Activated T-helper 2 cell treated with anti-CD3 and anti-CD28 coated beads, Interferon-gamma antibody, Interleukin-2, Interleukin-4, amounts not matched to agents 10 μg/mL and 5 μg/mL and 100 μg/mL, durations not matched to agents 14 hours and 24 hours and 36 hours (primary cell): ENCODE measurements around the gene GOLGA8T. TPM values are rescaled to one million over a fixed set of nuclear protein-coding genes. Genes with fewer than 3 reads are reported as not detected.
"Not testable (repeated sequence)": the region's sequence is repeated elsewhere in the genome, so short reads cannot be mapped to it uniquely, and the experiment has no call there.

ENCODE experiments used
- DNase-seq: peaks from one replicate; pipeline ENCODE4 v3.0.0; 2021; ENCODE audit warnings: low spot score
- H3K27ac Mint-ChIP-seq: one replicate; pipeline ENCODE4 v1.8.0; 2021; ENCODE audit warnings: mixed read lengths
- H3K27me3 Mint-ChIP-seq: one replicate; pipeline ENCODE4 v1.8.0; 2021; ENCODE audit warnings: low read depth, mixed read lengths
- H3K36me3 Mint-ChIP-seq: one replicate; pipeline ENCODE4 v1.8.0; 2021; ENCODE audit warnings: low read depth, mixed read lengths
- H3K4me1 Mint-ChIP-seq: one replicate; pipeline ENCODE4 v1.8.0; 2021; ENCODE audit warnings: low read depth, mixed read lengths
- H3K4me3 Mint-ChIP-seq: one replicate; pipeline ENCODE4 v1.8.0; 2021; ENCODE audit warnings: low read depth, mild to moderate bottlenecking, moderate library complexity, mixed read lengths
- H3K9me3 Mint-ChIP-seq: one replicate; pipeline ENCODE4 v1.8.0; 2021; ENCODE audit warnings: mixed read lengths
- intact Hi-C: fragments of 100-400 bp; cut with micrococcal nuclease; formaldehyde crosslinking; loops from one replicate; pipeline ENCODE4 v1.15.1; 2023
- total RNA-seq: library from RNA; stranded (reverse); gene quantifications from 2 replicates; pipeline ENCODE4 v1.2.3, GENCODE V29; 2022

Gene GOLGA8T
- total RNA-seq, 1 donor from 2014 or later: not detected

DNA sequence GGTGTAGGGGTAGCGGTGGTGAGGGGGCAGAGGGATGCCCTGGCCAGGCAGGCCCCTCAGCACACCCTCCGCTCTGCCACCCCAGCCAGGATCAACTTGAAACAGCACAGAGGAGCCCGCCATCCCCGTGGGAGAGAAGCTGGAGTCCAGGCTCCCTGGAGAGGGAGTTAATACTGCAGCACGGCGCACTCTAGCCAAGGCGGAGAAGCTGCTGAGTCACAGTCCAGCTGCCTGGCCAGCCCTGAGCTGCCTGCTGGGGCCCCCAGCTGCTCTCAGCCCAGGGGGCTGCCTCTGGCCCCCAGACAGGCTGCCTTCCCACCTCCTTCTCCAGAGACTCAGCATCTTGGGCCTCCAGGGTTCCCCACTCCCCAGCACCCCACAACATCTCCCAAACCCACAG, 36.6 kb downstream of the GOLGA8T start:
- H3K9me3 Mint-ChIP-seq, DNase-seq, H3K4me3 Mint-ChIP-seq, H3K27me3 Mint-ChIP-seq, intact Hi-C loops, H3K4me1 Mint-ChIP-seq, H3K27ac Mint-ChIP-seq, H3K36me3 Mint-ChIP-seq: not testable (repeated sequence)

DNA sequence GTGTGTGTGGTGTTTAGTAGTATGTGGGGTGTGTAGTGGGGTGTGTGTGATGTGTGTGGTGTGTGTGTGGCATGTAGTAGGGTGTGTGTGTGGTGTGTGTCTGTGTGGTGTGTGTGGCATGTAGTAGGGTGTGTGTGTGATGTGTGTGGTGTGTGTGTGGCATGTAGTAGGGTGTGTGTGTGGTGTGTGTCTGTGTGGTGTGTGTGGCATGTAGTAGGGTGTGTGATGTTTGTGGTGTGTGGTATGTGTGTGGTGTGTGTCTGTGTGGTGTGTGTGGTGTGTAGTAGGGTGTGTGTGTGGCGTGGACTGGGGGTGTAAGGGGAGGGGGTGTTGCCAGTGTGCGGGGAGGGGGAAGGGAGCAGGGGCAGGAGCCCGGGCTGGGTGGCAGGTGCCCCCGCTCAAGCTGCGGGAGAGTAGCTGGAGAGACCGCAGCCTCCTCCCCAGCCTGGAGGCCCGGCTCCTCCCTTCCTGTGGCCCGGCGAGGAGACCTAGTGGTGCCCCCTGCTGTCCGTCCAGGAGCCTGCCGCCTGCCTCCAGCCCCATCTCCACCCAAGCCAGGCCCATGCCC, 38.3 kb downstream of the GOLGA8T start:
- H3K27ac Mint-ChIP-seq, intact Hi-C loops, H3K36me3 Mint-ChIP-seq: not testable (repeated sequence)

GRCh38 chr15:30175291-30175690, 40.4 kb downstream of the GOLGA8T start:
- H3K27me3 Mint-ChIP-seq, H3K4me3 Mint-ChIP-seq, H3K27ac Mint-ChIP-seq, intact Hi-C loops, H3K4me1 Mint-ChIP-seq, H3K36me3 Mint-ChIP-seq, DNase-seq, H3K9me3 Mint-ChIP-seq: not testable (repeated sequence)

More for the DNA sequence above, 38.3 kb downstream of the GOLGA8T start:
- H3K27me3 Mint-ChIP-seq, H3K4me3 Mint-ChIP-seq, H3K4me1 Mint-ChIP-seq, H3K9me3 Mint-ChIP-seq: not testable (repeated sequence)
- peak; percentile 78 for DNase-seq

GRCh38 chr15:30176613-30177012, 41.8 kb downstream of the GOLGA8T start:
- H3K36me3 Mint-ChIP-seq, intact Hi-C loops, H3K27ac Mint-ChIP-seq, H3K27me3 Mint-ChIP-seq, DNase-seq, H3K4me3 Mint-ChIP-seq, H3K4me1 Mint-ChIP-seq, H3K9me3 Mint-ChIP-seq: not testable (repeated sequence)

GRCh38 chr15:30179814-30180213, 45.0 kb downstream of the GOLGA8T start:
- H3K4me3 Mint-ChIP-seq, intact Hi-C loops, H3K27me3 Mint-ChIP-seq, DNase-seq, H3K36me3 Mint-ChIP-seq, H3K4me1 Mint-ChIP-seq, H3K9me3 Mint-ChIP-seq, H3K27ac Mint-ChIP-seq: not testable (repeated sequence)

DNA sequence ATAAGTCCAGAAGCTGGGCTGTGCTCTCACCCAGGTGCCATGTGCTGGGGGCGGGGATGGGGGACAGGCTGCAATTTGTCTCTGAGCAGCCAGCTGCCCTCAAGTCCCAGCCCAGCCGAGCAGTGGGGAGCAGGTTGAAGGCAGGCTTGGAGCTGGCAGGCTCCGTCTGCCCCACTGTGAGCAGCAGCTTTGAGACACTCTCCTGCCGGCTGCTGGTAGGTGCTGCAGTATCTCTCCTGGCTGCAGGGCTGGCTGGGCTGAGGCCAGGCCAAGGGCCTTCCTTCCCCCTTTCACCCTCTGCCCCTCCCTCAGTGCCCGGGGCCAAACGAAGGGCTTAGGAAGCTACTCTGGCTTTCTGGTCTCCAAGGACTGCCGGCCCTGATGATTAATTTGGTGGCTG, 50.6 kb downstream of the GOLGA8T start:
- H3K36me3 Mint-ChIP-seq, H3K27me3 Mint-ChIP-seq, H3K9me3 Mint-ChIP-seq, H3K27ac Mint-ChIP-seq, H3K4me1 Mint-ChIP-seq, H3K4me3 Mint-ChIP-seq, intact Hi-C loops, DNase-seq: not testable (repeated sequence)

- DNase-seq, H3K9me3 Mint-ChIP-seq, H3K4me1 Mint-ChIP-seq, H3K36me3 Mint-ChIP-seq, H3K27ac Mint-ChIP-seq, intact Hi-C loops, H3K4me3 Mint-ChIP-seq, H3K27me3 Mint-ChIP-seq: not testable (repeated sequence)
These were observed 52.6 kb downstream of the GOLGA8T start for GRCh38 chr15:30187429-30187828.

DNA sequence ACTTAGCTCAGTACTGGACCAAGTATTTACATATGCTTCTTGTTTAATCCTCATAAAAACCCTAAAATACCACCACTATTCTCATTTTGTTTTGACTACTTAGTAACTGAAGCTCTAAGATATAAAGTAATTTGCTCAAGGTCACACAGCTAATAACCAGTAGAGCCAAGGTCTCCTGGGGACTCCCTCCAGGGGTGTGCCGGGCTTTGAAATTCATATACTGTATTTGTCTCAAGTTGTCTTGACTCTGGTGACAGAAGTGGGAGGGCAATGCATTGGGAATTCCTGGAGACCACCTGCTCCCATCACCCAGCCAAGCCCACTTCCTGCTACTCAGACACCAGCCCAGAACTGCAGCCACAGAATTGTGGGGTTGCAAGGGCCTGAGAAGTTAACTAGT, 54.9 kb downstream of the GOLGA8T start:
- H3K36me3 Mint-ChIP-seq, DNase-seq, H3K27ac Mint-ChIP-seq, intact Hi-C loops, H3K27me3 Mint-ChIP-seq, H3K4me1 Mint-ChIP-seq, H3K4me3 Mint-ChIP-seq, H3K9me3 Mint-ChIP-seq: not testable (repeated sequence)

GRCh38 chr15:30191143-30191542, 56.3 kb downstream of the GOLGA8T start:
- intact Hi-C loops, H3K27ac Mint-ChIP-seq, H3K36me3 Mint-ChIP-seq, H3K9me3 Mint-ChIP-seq, DNase-seq, H3K4me3 Mint-ChIP-seq, H3K27me3 Mint-ChIP-seq, H3K4me1 Mint-ChIP-seq: not testable (repeated sequence)

DNA sequence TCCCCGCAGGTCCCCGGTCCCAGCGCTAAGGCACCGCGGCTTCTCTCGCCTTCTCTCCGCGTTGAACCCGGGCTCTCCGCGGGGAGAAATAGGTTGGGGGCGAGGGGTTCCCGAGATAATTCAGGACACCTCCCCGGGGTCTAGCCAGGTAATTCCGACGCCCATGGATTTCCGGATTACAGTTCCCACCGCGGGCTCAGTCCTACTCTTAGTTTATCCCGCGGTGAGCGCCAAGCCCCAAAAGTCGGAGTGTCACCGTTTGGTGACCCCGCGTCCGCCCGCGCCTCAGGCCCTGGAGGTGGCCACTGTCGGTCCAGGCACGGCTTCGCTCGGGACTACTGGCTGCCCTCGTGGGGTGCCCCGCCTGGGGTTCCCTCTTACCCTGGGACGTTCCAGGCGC, 56.8 kb downstream of the GOLGA8T start:
- intact Hi-C loops, H3K4me3 Mint-ChIP-seq, DNase-seq, H3K27ac Mint-ChIP-seq, H3K9me3 Mint-ChIP-seq, H3K4me1 Mint-ChIP-seq, H3K36me3 Mint-ChIP-seq, H3K27me3 Mint-ChIP-seq: not testable (repeated sequence)

GRCh38 chr15:30192119-30192745, 57.4 kb downstream of the GOLGA8T start:
- H3K36me3 Mint-ChIP-seq, H3K4me1 Mint-ChIP-seq, intact Hi-C loops, DNase-seq, H3K9me3 Mint-ChIP-seq, H3K27me3 Mint-ChIP-seq, H3K27ac Mint-ChIP-seq, H3K4me3 Mint-ChIP-seq: not testable (repeated sequence)

DNA sequence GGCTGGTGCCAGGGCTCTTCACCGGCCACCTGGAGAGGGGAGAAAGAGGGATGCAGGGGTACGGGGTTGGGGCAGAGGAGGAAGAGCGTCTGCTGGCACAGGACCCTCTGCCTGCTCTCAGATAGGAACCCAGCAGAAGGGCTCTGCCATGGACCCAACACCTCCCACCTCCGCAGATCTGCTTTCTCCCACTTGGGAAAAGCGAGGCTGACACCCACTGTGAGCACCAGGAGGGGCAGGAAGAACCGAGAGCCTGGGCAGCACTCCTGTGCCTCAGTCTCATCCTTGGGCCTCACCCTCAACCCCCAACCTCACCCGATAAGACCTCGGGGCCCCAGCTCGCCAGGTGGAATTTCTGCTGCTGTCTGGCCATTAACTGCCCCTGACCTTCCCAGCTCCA, 58.0 kb downstream of the GOLGA8T start:
- DNase-seq, H3K9me3 Mint-ChIP-seq, H3K4me3 Mint-ChIP-seq, H3K36me3 Mint-ChIP-seq, intact Hi-C loops, H3K4me1 Mint-ChIP-seq, H3K27ac Mint-ChIP-seq, H3K27me3 Mint-ChIP-seq: not testable (repeated sequence)
